Left ventricle myocardium inferior (tissue), 1 donor: ENCODE data around the gene AMPD1. TPM values are rescaled to one million over a fixed set of nuclear protein-coding genes. Genes with fewer than 3 reads are reported as not detected.

Experiments used
- DNase-seq: peaks from one replicate; pipeline ENCODE4 v3.0.0-alpha.2; 2020
- H3K27ac ChIP-seq: fragments of 200-600 bp; replicated peaks from 2 replicates; pipeline ENCODE4 v1.8.0; 2021
- H3K27me3 ChIP-seq: fragments of 200-600 bp; 2 replicates; pipeline ENCODE4 v1.8.0; 2021; ENCODE audit warnings: low read depth
- H3K36me3 ChIP-seq: fragments of 200-600 bp; 2 replicates; pipeline ENCODE4 v1.8.0; 2021
- H3K4me1 ChIP-seq: fragments of 200-600 bp; 2 replicates; pipeline ENCODE4 v1.8.0; 2021
- H3K4me3 ChIP-seq: fragments of 200-600 bp; 2 replicates; pipeline ENCODE4 v1.8.0; 2021; ENCODE audit warnings: mild to moderate bottlenecking, moderate library complexity
- H3K9me3 ChIP-seq: fragments of 200-600 bp; replicated peaks from 2 replicates; pipeline ENCODE4 v1.8.0; 2021
- intact Hi-C: fragments of 100-400 bp; cut with micrococcal nuclease; formaldehyde crosslinking; loops from one replicate; pipeline ENCODE4 v1.11.0; 2022
- total RNA-seq: library from RNA; stranded (reverse); fragmentation: NEBNext Ultra II Directional; extraction: Animal tissue kit (Norgen Biotek cat#: 25700); gene quantifications from one replicate; pipeline ENCODE4 v1.2.1, GENCODE V29; 2021
- TF ChIP-seq, protein P1 (sequence below): fragments of 200-600 bp; IDR thresholded peaks from 2 replicates; pipeline ENCODE4 v1.8.0; 2021; ENCODE audit warnings: antibody characterized with exemption, mild to moderate bottlenecking, borderline replicate concordance
- donor health status: DM: no; HTN: yes; CAD: no; lungs with severe emphysema.

AMPD1 gene
- total RNA-seq, 1 donor from 2014 or later: not detected

DNA sequence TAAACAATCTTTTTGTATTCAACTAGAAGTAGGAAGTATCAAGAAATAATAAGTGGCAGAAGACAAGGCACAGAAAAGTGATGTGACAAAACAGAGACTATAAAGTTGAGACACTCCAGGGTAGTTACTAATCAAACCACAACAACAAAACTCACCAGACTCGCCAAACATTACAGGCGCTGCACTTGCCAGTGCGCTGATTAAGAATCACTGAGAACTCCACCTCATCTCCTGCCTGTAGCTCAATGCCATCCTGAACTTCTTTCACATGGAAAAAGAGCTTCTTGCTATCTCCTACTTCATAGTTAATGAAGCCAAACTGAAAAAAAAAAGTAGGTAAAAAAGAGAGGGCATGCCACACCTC is 24.1 kb upstream of the AMPD1 start:
- Histone ChIP-seq H3K27me3 (no peaks in the 10 kb centered on the region), H3K36me3 (peaks cover 74% of the 10 kb centered on the region), H3K9me3 (no peaks in the 10 kb centered on the region), H3K4me3 (no peak overlapping the region), H3K27ac (no peak overlapping the region), H3K4me1 (peaks cover 43% of the 10 kb centered on the region)
- DNase-seq: no peak
- intact Hi-C loops: loop anchor here (5.0 kb wide), 1 partner anchor 38 kb away; the partner anchor contains the start of gene CSDE1
- TF ChIP-seq, protein P1, sequence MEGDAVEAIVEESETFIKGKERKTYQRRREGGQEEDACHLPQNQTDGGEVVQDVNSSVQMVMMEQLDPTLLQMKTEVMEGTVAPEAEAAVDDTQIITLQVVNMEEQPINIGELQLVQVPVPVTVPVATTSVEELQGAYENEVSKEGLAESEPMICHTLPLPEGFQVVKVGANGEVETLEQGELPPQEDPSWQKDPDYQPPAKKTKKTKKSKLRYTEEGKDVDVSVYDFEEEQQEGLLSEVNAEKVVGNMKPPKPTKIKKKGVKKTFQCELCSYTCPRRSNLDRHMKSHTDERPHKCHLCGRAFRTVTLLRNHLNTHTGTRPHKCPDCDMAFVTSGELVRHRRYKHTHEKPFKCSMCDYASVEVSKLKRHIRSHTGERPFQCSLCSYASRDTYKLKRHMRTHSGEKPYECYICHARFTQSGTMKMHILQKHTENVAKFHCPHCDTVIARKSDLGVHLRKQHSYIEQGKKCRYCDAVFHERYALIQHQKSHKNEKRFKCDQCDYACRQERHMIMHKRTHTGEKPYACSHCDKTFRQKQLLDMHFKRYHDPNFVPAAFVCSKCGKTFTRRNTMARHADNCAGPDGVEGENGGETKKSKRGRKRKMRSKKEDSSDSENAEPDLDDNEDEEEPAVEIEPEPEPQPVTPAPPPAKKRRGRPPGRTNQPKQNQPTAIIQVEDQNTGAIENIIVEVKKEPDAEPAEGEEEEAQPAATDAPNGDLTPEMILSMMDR: no peak

DNA sequence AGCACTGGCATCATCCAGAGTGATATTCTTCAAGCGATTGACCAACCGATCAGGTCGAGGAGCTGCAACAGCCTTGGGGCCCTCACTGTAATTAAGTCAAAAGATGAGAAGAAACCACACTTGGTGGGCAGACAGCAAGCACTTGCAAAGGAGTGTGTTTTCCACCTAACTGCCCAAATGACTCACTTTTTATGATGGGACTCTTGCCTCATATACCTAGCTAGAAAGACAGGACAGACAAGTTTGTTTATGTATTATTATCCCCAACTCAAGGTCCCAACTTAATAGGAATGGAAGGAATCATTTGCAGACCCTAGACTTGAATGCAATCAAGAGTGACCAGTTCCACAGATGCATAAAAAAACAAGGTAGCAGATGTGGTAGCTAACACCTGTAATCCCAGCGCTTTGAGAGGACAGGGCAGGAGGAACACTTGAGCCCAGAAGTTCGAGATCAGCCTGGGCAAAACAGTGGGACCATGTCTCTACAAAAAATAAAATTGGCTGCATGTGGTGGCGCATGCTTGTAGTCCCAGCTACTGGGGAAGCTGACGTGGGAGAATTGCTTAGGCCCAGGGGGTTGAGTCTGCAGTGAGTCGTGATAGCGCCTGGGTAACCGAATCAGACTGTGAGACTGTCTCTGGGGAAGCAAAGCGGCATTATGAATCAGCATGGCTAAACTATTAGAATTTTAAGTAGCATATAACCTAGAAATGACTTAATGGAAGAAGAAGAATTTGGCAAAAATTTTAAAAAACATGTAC is 23.5 kb upstream of the AMPD1 start:
- intact Hi-C loops: loop anchor here (5.0 kb wide), 1 partner anchor 38 kb away; the partner anchor contains the start of gene CSDE1
- H3K27ac ChIP-seq: no peak overlapping the region
- TF ChIP-seq, protein P1: no peak

DNA sequence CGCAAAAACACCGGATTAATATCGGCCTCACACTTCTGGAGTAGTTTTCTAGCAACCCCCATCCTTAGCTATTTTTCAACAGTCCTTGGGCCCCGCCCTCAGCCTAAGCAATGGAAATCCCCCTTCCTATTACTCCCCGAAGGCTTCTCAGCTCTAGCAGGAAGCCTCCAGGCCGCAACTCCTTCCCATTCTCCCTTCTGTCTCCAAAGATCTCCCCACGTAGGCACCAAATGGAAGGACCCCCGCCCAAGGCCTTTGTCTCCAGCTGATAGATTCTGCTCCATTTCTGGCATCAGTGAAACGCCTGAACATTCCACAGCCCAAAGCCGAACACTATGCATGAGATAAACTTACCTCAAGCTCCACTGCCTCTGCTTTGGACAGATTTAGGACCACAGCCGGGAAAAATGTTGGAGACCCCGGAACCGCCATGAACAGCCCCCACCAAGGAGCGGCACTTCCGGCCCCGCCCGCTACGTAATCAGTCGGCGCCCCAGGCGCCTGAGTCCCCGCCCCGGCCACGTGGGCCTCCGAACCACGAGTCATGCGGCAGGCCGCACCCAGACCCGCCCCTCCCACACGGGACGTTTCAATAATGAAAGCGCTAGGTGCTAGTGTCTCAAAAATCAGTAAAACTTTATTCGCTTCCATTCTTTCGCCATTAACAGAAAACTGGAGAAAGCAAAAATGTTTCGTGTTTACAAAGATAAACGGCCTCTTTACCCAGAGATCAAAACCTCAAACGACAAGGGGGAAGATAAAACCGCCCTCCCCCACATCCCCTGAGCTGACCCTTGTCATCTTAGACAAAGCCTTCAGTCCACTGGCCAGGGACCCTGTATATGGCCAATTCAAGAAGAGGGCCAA is 21.2 kb upstream of the AMPD1 start, which contains the start of gene NRAS:
NRAS (minus strand) TSS at position 468 of the 867 bp plus-strand sequence. CDS start 611 bp downstream, outside the sequence.
- peak; percentile 95 for DNase-seq
- H3K27ac ChIP-seq: peak within 1 kb of the TSS; percentile 94
- peak within 1 kb of the TSS; percentile 94 for H3K4me3 ChIP-seq
- intact Hi-C loops: loop anchor here (5.0 kb wide), 1 partner anchor 41 kb away; the partner anchor contains the start of gene CSDE1
- peaks cover 42% of the 10 kb centered on the region for H3K4me1 ChIP-seq
- H3K36me3 ChIP-seq: peaks cover 73% of the 10 kb centered on the region
- H3K9me3 ChIP-seq: no peaks in the 10 kb centered on the region
- no peaks in the 10 kb centered on the region for H3K27me3 ChIP-seq
- TF ChIP-seq, protein P1: no peak

More for the DNA sequence above, 23.5 kb upstream of the AMPD1 start:
- H3K4me1 ChIP-seq: peaks cover 42% of the 10 kb centered on the region
- no peaks in the 10 kb centered on the region for H3K9me3 ChIP-seq
- no peak overlapping the region for H3K4me3 ChIP-seq
- no peaks in the 10 kb centered on the region for H3K27me3 ChIP-seq
- no peak for DNase-seq
- H3K36me3 ChIP-seq: peaks cover 73% of the 10 kb centered on the region

DNA sequence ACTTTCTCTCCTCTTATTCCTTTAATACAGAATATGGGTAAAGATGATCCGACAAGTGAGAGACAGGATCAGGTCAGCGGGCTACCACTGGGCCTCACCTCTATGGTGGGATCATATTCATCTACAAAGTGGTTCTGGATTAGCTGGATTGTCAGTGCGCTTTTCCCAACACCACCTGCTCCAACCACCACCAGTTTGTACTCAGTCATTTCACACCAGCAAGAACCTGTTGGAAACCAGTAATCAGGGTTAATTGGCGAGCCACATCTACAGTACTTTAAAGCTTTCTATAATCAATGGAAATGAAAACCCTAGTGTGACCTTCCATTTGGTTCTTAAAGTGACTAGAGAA is 20.6 kb upstream of the AMPD1 start:
- H3K9me3 ChIP-seq: no peaks in the 10 kb centered on the region
- TF ChIP-seq, protein P1: no peak
- DNase-seq: no peak
- H3K4me3 ChIP-seq: peak overlapping the region; percentile 94
- H3K27ac ChIP-seq: peak overlapping the region; percentile 94
- peaks cover 73% of the 10 kb centered on the region for H3K36me3 ChIP-seq
- H3K4me1 ChIP-seq: peaks cover 42% of the 10 kb centered on the region
- intact Hi-C loops: loop anchor here (5.0 kb wide), 1 partner anchor 41 kb away; the partner anchor contains the start of gene CSDE1
- no peaks in the 10 kb centered on the region for H3K27me3 ChIP-seq

DNA sequence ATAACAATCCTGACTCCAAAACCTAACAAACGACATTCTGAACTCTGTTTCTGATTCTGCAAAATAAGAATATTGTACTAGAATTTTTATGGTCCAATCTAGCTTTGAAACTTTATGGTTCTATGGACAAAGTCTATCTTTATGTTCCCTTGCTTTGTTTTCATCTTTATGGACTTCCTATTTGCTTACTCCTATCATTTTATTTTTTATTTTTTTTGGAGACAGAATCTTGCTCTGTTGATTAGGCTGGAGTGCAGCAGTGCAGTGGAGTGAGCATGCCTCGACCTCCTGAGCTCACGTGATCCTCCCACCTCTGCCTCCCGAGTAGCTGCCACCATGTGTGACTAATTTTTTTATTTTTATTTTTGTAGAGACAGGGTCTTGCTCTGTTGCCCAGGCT is 17.6 kb upstream of the AMPD1 start:
- H3K4me3 ChIP-seq: no peak overlapping the region
- no peak for DNase-seq
- peaks cover 69% of the 10 kb centered on the region for H3K36me3 ChIP-seq
- intact Hi-C loops: no loop called here
- H3K27ac ChIP-seq: no peak overlapping the region
- TF ChIP-seq, protein P1: no peak
- H3K9me3 ChIP-seq: no peaks in the 10 kb centered on the region
- H3K4me1 ChIP-seq: peaks cover 42% of the 10 kb centered on the region
- H3K27me3 ChIP-seq: no peaks in the 10 kb centered on the region
